Superior temporal gyrus (tissue), 1 donor: ENCODE results near the gene CDHR2.
"Not testable (repeated sequence)": the region's sequence is repeated elsewhere in the genome, so short reads cannot be mapped to it uniquely, and the experiment has no call there.

Experiments
- DNase-seq: peaks from one replicate; pipeline ENCODE4 v3.0.0-alpha.2; 2016; ENCODE audit errors: extremely low spot score

Gene CDHR2

DNA sequence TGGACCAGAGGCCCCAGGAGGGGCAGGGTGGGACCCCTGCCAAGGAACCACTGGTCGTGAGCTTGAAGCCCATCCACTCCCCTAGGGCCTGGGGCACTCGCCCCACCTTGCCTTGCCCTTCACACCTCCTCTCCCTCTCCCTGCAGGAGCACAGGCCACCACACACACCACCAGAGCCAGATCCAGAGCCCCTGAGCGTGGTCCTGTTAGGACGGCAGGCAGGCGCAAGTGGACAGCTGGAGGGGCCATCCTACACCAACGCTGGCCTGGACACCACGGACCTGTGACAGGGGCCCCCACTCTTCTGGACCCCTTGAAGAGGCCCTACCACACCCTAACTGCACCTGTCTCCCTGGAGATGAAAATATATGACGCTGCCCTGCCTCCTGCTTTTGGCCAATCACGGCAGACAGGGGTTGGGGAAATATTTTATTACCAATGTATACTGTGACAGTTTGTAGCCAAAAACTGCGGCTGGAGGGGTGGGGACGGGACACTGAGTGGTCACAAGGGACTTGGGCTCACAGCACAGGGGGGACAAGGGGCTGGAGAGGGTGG, 46.3 kb downstream of the CDHR2 start:
- no peak for DNase-seq

DNA sequence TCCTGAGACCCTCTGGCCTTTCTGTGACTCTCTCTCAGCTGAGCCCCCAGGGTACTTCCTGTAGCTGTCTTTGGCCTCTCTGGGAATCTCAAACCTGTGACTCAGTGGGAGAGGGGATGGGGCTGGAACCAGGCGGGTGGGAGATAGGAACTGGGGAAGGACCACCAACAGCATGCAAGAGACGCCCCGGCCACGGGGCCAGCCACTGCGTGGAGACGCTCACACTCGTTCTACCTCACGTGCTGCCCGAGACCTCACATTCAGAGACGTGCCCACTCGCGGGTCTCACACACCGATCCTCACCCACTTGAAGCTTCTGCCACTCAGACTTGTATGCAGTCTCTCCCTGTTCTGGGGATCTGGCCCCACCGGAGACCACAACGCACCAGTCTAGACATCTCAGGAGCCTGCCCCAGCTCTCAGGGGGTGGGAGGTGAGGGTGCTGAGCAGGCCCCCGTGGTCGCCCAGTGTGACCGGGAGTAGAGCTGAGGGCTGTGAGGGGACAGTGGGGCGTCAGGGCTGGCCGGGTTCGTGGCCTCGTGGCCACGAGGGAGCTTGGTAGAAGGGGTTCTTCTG, 47.0 kb downstream of the CDHR2 start:
- no peak for DNase-seq

- no peak for DNase-seq
These were observed 47.7 kb downstream of the CDHR2 start for GRCh38 chr5:176596689-176597416.

- DNase-seq, result no peak
These were observed 48.6 kb downstream of the CDHR2 start for GRCh38 chr5:176597417-176598389.

- not testable (repeated sequence) for DNase-seq
These were observed 50.7 kb downstream of the CDHR2 start for GRCh38 chr5:176599749-176600430.

DNA sequence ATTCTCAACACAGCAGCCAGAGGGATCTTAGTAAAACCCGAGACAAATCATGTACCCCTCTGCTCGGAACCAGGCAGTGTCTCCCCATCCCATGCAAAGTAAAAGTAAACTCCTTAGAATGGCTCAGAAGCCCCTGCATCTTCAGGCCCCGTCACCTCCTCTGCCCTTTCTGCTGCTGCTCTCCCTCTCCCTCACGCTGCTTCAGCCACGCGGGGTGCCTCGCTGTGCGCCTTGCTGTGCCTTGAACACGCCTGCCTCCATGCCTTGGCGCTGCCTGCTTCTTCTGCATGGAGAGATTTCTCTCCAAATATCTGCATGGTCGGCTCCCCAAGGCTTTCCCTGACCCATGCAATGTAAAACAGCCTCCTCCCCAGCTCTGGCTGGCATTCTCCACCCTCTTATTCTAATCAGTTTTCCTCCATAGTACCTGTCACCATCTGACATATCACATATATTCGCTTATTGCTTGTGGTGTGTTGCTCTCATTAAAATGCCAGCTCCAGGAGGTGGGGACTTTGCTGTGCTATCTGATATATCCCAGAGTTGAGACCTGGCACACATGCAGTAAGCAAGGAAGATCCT, 52.9 kb downstream of the CDHR2 start:
- no peak for DNase-seq

- DNase-seq, result no peak
These were observed 53.9 kb downstream of the CDHR2 start for GRCh38 chr5:176603091-176603490.

- no peak for DNase-seq
These were observed 56.9 kb downstream of the CDHR2 start for GRCh38 chr5:176606032-176606431.

- DNase-seq, result no peak
These were observed 57.7 kb downstream of the CDHR2 start for GRCh38 chr5:176606875-176607274.

- DNase-seq, result no peak
These were observed 59.1 kb downstream of the CDHR2 start for GRCh38 chr5:176608142-176608705.

DNA sequence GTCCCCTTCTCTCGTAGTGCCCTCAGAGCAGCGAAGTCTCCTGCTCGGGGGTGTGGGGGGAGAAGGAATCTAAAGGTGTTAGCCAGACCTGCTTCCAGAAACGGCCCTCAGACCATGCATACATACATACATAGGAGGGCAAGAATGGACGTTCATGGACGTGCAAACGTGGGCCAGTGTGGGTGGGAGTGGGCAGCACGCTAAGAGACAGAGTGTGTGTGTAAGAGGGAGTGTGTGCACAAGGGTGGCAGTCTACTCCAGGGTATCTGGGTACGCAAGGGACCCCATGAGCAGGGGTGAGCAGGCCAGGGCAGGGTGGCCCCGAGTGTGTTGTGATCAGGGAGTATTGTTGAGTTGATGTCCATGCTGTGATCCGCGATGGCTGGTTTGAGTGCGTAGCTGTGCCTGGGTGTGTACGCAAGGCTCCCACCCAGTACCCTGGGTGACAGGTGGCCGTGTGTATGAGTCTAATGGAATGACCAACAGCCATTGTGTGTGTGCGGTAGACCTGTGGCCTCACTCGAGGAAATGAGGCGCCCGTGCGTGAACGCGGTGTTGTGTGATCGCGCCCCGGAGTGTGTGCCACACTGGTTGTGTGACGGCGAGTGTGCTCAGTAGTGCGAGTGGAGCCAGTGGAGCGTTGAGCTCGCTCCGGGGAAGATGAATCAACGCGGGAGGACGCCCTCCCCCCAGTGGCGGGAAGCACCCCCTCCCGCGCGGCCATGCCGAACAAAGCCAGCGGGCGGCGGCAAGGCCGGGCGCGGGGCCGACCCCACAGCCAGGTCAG, 60.0 kb downstream of the CDHR2 start:
- DNase-seq, result no peak

GRCh38 chr5:176609724-176610434, 60.7 kb downstream of the CDHR2 start, which contains the start of gene GPRIN1:
Gene GPRIN1 (minus strand): TSS chr5:176610156. CDS start chr5:176599834, 10,322 bp downstream.
- peak; percentile 65 for DNase-seq

- no peak for DNase-seq
These were observed 61.3 kb downstream of the CDHR2 start for GRCh38 chr5:176610435-176610773.

DNA sequence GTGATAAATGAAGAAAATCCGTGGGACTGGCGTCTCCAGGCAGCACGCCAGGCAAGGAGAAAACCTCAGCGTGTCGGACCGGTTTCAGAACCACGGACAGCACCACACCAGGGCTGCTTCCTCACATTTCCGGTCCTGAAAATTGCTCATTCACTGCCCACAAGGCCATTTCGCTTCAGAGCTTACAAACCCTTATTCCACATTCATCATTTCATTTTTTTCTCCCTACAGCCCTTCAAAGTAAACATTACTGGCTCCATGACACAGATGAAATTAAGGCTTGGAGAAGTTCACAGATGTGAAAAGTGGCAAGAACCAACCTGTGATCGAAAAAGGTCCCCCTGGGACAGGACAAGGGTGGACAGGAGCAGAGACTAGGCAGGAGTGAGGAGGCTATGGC, 62.3 kb downstream of the CDHR2 start:
- DNase-seq, result peak; percentile 70

DNA sequence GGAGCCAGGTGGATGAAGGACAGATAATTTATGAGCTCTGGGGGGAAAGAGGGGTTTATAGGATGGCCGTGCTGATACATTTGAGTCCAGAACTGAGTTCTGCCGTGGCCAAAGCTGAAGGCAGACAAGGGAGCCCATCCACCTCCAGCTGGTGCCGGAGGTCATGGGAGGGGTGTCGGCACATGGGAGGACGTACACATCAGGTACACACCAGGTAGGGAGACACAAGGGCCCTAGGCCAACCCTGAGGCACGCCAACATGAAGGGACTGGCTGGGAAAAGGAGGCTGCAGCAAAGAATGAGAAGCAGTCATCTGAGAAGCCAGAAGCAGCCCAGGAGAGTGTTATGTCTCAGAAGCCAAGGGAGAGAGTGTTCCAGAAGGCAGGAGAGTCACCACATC, 62.9 kb downstream of the CDHR2 start:
- DNase-seq, result no peak

- no peak for DNase-seq
These were observed 63.7 kb downstream of the CDHR2 start for GRCh38 chr5:176612855-176613254.

DNA sequence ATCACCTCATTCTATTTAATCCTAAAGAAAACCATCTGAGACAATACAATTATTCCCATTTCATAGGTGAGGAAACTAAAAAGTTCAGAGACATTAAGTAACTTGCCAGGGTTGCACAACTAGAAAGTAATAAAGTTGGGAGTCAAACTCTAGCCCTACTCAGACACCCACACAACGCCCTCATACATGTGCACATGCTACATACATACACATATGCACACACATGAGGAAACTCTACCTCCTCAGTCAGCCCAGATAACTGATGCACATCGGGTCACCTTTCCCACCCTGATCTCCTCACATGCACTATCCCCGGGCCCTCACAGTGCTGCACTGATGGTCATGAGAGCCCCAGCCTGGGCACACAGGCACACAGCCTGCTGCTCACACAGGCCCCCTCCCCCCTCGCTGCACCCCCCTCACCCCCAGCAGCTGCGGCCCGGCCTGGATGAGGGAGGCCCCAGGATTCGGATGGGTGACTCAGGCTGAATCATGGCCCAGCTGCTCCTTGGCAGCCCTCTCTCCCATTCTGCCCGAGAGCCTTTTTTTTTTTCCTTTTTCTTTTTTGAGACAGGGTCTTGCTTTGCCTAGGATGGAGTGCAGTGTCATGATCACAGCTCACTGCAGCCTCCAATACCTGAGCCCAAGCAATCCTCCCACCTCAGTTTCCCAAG, 65.8 kb downstream of the CDHR2 start:
- no peak for DNase-seq

GRCh38 chr5:176616511-176616910, 67.4 kb downstream of the CDHR2 start:
- DNase-seq, result no peak

DNA sequence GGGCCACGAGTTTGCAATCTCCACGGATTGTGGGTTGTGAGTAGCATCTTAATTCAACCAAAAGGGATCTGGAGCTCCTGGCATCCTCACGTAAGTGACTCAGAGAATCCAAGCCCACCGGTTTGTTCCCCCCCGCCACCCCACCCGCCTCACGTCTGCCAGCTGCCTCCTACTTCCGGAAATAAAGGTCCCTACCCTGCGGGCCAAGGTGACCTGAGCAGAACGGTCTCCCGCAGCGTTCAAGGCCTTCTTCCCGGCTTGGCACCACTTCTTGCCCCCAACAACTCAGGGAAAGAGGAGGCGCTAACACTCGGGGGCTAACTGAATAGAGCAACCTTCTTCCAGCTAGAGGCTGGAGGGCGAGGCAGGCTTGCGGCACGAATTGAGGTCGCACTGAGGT, 69.6 kb downstream of the CDHR2 start:
- no peak for DNase-seq
